H9 (cell line): ENCODE measurements around the gene CCNT1. TPM values are rescaled to one million over a fixed set of nuclear protein-coding genes. Genes with fewer than 3 reads are reported as not detected.

Source experiments
- DNase-seq: peaks from one replicate; pipeline ENCODE4 v3.0.0-alpha.2; 2017
- H2AFZ ChIP-seq: one replicate; pipeline ENCODE4 v1.6.1; 2013; ENCODE audit warnings: mild to moderate bottlenecking, low read length, control low read depth, moderate library complexity
- H2AK5ac ChIP-seq: 2 replicates; pipeline ENCODE4 v1.6.1; 2013; ENCODE audit warnings: low read length, control low read depth, mixed read lengths; ENCODE audit not compliant: insufficient read length
- H2BK120ac ChIP-seq: one replicate; pipeline ENCODE4 v1.6.1; 2013; ENCODE audit warnings: low read depth, mild to moderate bottlenecking, low read length, control low read depth, inconsistent platforms; ENCODE audit not compliant: poor library complexity, severe bottlenecking
- H2BK12ac ChIP-seq: 2 replicates; pipeline ENCODE4 v1.6.1; 2013; ENCODE audit warnings: low read length, control low read depth, mixed read lengths, low read depth; ENCODE audit not compliant: insufficient read length
- H2BK15ac ChIP-seq: 2 replicates; pipeline ENCODE4 v1.6.1; 2013; ENCODE audit warnings: low read depth, low read length, control low read depth
- H2BK20ac ChIP-seq: one replicate; pipeline ENCODE4 v1.6.1; 2013; ENCODE audit warnings: low read depth, mild to moderate bottlenecking, low read length, control low read depth, inconsistent platforms; ENCODE audit not compliant: poor library complexity, severe bottlenecking
- H2BK5ac ChIP-seq: 2 replicates; pipeline ENCODE4 v1.6.1; 2013; ENCODE audit warnings: low read length, control low read depth, mixed read lengths; ENCODE audit not compliant: insufficient read length
- H3K14ac ChIP-seq: 2 replicates; pipeline ENCODE4 v1.6.1; 2013; ENCODE audit warnings: low read length, control low read depth; ENCODE audit not compliant: insufficient read depth
- H3K18ac ChIP-seq: 2 replicates; pipeline ENCODE4 v1.6.1; 2013; ENCODE audit warnings: low read depth, mild to moderate bottlenecking, mixed read lengths, low read length, control low read depth; ENCODE audit not compliant: insufficient read length
- H3K23ac ChIP-seq: 2 replicates; pipeline ENCODE4 v1.6.1; 2013; ENCODE audit warnings: low read length, control low read depth, mixed read lengths, low read depth; ENCODE audit not compliant: insufficient read length
- H3K23me2 ChIP-seq: 2 replicates; pipeline ENCODE4 v1.6.1; 2013; ENCODE audit warnings: low read depth, mild to moderate bottlenecking, mixed read lengths, low read length, control low read depth; ENCODE audit not compliant: insufficient read length, poor library complexity, severe bottlenecking
- H3K27ac ChIP-seq: 2 replicates; pipeline ENCODE4 v1.5.1; 2013; ENCODE audit warnings: low read length, control low read depth, mixed read lengths, low read depth; ENCODE audit not compliant: insufficient read length
- H3K27me3 ChIP-seq: 2 replicates; pipeline ENCODE4 v1.6.1; 2013; ENCODE audit warnings: low read length, control low read depth, inconsistent platforms; ENCODE audit not compliant: insufficient read depth
- H3K4ac ChIP-seq: 2 replicates; pipeline ENCODE4 v1.6.1; 2013; ENCODE audit warnings: low read depth, mild to moderate bottlenecking, control low read depth, inconsistent platforms, low read length, moderate library complexity
- H3K4me1 ChIP-seq: 2 replicates; pipeline ENCODE4 v1.6.1; 2013; ENCODE audit warnings: low read length, control low read depth, inconsistent platforms; ENCODE audit not compliant: insufficient read depth
- H3K4me2 ChIP-seq: 2 replicates; pipeline ENCODE4 v1.6.1; 2013; ENCODE audit warnings: low read length, control low read depth, mixed read lengths; ENCODE audit not compliant: insufficient read length, insufficient read depth
- H3K56ac ChIP-seq: 2 replicates; pipeline ENCODE4 v1.6.1; 2013; ENCODE audit warnings: low read depth, mild to moderate bottlenecking, mixed read lengths, low read length, control low read depth; ENCODE audit not compliant: insufficient read length
- H3K79me1 ChIP-seq: 2 replicates; pipeline ENCODE4 v1.6.1; 2013; ENCODE audit warnings: low read depth, mild to moderate bottlenecking, moderate library complexity, low read length, control low read depth, inconsistent platforms; ENCODE audit not compliant: insufficient read depth, poor library complexity, severe bottlenecking
- H3K79me2 ChIP-seq: 2 replicates; pipeline ENCODE4 v1.6.1; 2013; ENCODE audit warnings: low read length, control low read depth, inconsistent platforms; ENCODE audit not compliant: insufficient read depth
- H3K9ac ChIP-seq: 2 replicates; pipeline ENCODE4 v1.6.1; 2013; ENCODE audit warnings: low read length, control low read depth, mixed read lengths; ENCODE audit not compliant: insufficient read length; ENCODE audit errors: extremely low read depth
- H3K9me3 ChIP-seq: one replicate; pipeline ENCODE4 v1.6.1; 2013; ENCODE audit warnings: low read depth, low read length, inconsistent platforms; ENCODE audit not compliant: control insufficient read depth
- H3T11ph ChIP-seq: one replicate; pipeline ENCODE4 v1.6.1; 2013; ENCODE audit warnings: mild to moderate bottlenecking, low read length, control low read depth, inconsistent platforms
- H4K20me1 ChIP-seq: one replicate; pipeline ENCODE4 v1.6.1; 2013; ENCODE audit not compliant: control insufficient read depth, insufficient read length, insufficient read depth
- H4K5ac ChIP-seq: 2 replicates; pipeline ENCODE4 v1.6.1; 2013; ENCODE audit warnings: low read depth, mild to moderate bottlenecking, mixed read lengths, low read length, control low read depth; ENCODE audit not compliant: insufficient read length
- H4K8ac ChIP-seq: replicated peaks from 2 replicates; pipeline ENCODE4 v1.6.1; 2013; ENCODE audit warnings: low read length, control low read depth, mixed read lengths, low read depth; ENCODE audit not compliant: insufficient read length
- H4K91ac ChIP-seq: 2 replicates; pipeline ENCODE4 v1.6.1; 2013; ENCODE audit warnings: low read depth, mild to moderate bottlenecking, moderate library complexity, mixed read lengths, low read length, control low read depth; ENCODE audit not compliant: insufficient read length
- H3K27ac Mint-ChIP-seq, 3 experiments: 2 replicates in 2 of 3; 3 replicates in 1 of 3; pipeline ENCODE4 v1.8.0; 2020 to 2021; ENCODE audit warnings: mixed read lengths in 3 of 3, mild to moderate bottlenecking in 1 of 3, moderate library complexity in 1 of 3
- H3K27me3 Mint-ChIP-seq: 2 replicates; pipeline ENCODE4 v1.8.0; 2021; ENCODE audit warnings: low read depth, mild to moderate bottlenecking, moderate library complexity, mixed read lengths
- H3K36me3 Mint-ChIP-seq, 3 experiments: 2 replicates in 2 of 3; 3 replicates in 1 of 3; pipeline ENCODE4 v1.8.0; 2020 to 2021; ENCODE audit warnings: low read depth in 3 of 3, mixed read lengths in 3 of 3; ENCODE audit not compliant: insufficient read depth in 1 of 3
- H3K4me1 Mint-ChIP-seq, 2 experiments: 2 replicates each; pipeline ENCODE4 v1.8.0; 2020; ENCODE audit warnings: mixed read lengths in 2 of 2
- H3K4me3 Mint-ChIP-seq, 2 experiments: 2 replicates in 1 of 2; 3 replicates in 1 of 2; pipeline ENCODE4 v1.8.0; 2020 to 2021; ENCODE audit warnings: mild to moderate bottlenecking in 2 of 2, mixed read lengths in 2 of 2, moderate library complexity in 1 of 2
- H3K9me3 Mint-ChIP-seq, 2 experiments: 2 replicates in 1 of 2; 3 replicates in 1 of 2; pipeline ENCODE4 v1.8.0; 2020; ENCODE audit warnings: mild to moderate bottlenecking in 2 of 2, mixed read lengths in 2 of 2, moderate library complexity in 1 of 2
- WGBS: extraction: QIAGEN DNeasy Blood & Tissue Kit; methylation state at CpG from one replicate; pipeline ENCODE4 v1.1.7; 2013; ENCODE audit warnings: missing lambda C conversion rate, low lambda C conversion rate, mixed read lengths; ENCODE audit not compliant: insufficient read length; ENCODE audit errors: extremely low coverage; 5-methylcytosine and 5-hydroxymethylcytosine counted together
- total RNA-seq: library from RNA; stranded (reverse); gene quantifications from 2 replicates; pipeline ENCODE4 v1.2.1, GENCODE V29; 2021
- TF ChIP-seq, protein P1 (sequence below): fragments of 200-600 bp; sonication (generic); conservative IDR thresholded peaks from 3 replicates; pipeline ENCODE4 v1.8.0; 2021; ENCODE audit warnings: antibody characterized with exemption, mild to moderate bottlenecking

The CCNT1 gene
- total RNA-seq, 1 experiment from 2014 or later = 53.1 TPM

DNA sequence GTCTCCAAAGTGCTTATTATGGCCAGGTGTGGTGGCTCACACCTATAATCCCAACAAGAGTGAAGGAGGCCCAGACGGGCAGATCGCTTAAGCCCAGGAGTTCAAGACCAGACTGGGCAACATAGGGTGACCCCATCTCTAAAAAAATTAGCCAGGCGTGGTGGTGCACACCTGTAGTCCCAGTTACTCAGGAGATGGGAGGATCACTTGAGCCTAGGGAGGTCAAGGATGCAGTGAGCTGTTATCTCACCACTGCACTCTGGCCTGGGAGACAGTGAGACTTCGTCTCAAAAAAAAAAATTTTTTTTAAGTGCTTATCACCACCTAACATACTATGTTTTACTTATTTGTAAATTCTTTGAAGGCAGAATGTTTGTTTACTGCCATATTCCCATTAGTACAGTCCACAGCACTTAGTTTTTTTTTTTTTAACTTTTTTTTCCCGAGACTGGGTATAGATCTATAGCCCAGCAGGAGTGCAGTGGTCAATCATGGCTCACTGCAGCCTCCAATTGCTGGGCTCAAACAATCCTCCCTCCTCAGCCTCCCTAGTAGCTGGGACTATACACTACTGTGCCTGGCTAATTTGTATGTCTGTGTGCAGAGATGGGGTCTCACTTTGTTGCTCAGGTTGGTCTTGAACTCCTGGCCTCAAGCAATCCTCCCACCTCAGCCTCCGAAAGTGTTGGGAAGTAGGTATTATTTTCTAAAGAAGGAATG is 29.7 kb downstream of the CCNT1 start:
- H3K23me2 ChIP-seq = no peaks in the 10 kb centered on the region
- no peak for DNase-seq
- WGBS = no CpG with 5 or more reads among the region's 6 CpGs
- H3T11ph ChIP-seq = no peak overlapping the region
- no peak overlapping the region for H3K18ac ChIP-seq
- no peak overlapping the region for H2BK20ac ChIP-seq
- H3K27me3 Mint-ChIP-seq = peaks cover 1% of the 10 kb centered on the region; the same call in 1 of the 2 replicates
- no peak overlapping the region for H2BK15ac ChIP-seq
- H3K4me3 Mint-ChIP-seq = no peak overlapping the region
- no peak overlapping the region for H3K4me2 ChIP-seq
- H3K14ac ChIP-seq = no peak overlapping the region
- no peaks in the 10 kb centered on the region for H3K9me3 ChIP-seq
- H3K4ac ChIP-seq = no peak overlapping the region
- H2BK12ac ChIP-seq = no peak overlapping the region
- no peaks in the 10 kb centered on the region for H3K4me1 ChIP-seq
- no peak overlapping the region for H4K91ac ChIP-seq
- H4K8ac ChIP-seq = peak overlapping the region; percentile 20
- peak overlapping the region; percentile 42 for H3K23ac ChIP-seq
- peaks cover 2% of the 10 kb centered on the region for H4K20me1 ChIP-seq
- no peak overlapping the region for H2BK5ac ChIP-seq
- H3K27ac Mint-ChIP-seq = 0 out of 7 replicates have a peak overlapping the region, but pooled peaks of 1 of the 3 experiments have one; percentile 22
- H3K4me1 Mint-ChIP-seq = no peaks in the 10 kb centered on the region
- H3K79me2 ChIP-seq = peaks cover 3% of the 10 kb centered on the region
- H2AFZ ChIP-seq = no peak overlapping the region
- no peak overlapping the region for H3K9ac ChIP-seq
- peaks cover 5 to 39% (median 15%) of the 10 kb centered on the region in 3 experiments; a peak in 6 of 7 replicates for H3K36me3 Mint-ChIP-seq
- no peak overlapping the region for H3K27ac ChIP-seq
- H3K56ac ChIP-seq = peak overlapping the region; percentile 42
- H4K5ac ChIP-seq = no peak overlapping the region
- no peaks in the 10 kb centered on the region for H3K27me3 ChIP-seq
- H2BK120ac ChIP-seq = no peak overlapping the region
- TF ChIP-seq, protein P1, sequence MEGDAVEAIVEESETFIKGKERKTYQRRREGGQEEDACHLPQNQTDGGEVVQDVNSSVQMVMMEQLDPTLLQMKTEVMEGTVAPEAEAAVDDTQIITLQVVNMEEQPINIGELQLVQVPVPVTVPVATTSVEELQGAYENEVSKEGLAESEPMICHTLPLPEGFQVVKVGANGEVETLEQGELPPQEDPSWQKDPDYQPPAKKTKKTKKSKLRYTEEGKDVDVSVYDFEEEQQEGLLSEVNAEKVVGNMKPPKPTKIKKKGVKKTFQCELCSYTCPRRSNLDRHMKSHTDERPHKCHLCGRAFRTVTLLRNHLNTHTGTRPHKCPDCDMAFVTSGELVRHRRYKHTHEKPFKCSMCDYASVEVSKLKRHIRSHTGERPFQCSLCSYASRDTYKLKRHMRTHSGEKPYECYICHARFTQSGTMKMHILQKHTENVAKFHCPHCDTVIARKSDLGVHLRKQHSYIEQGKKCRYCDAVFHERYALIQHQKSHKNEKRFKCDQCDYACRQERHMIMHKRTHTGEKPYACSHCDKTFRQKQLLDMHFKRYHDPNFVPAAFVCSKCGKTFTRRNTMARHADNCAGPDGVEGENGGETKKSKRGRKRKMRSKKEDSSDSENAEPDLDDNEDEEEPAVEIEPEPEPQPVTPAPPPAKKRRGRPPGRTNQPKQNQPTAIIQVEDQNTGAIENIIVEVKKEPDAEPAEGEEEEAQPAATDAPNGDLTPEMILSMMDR = no peak
- H3K79me1 ChIP-seq = no peaks in the 10 kb centered on the region
- no peaks in the 10 kb centered on the region for H3K9me3 Mint-ChIP-seq
- no peak overlapping the region for H2AK5ac ChIP-seq
